NCI-H1092 (cell line): ENCODE results near the gene PAFAH1B2.
"Not testable (repeated sequence)": the region's sequence is repeated elsewhere in the genome, so short reads cannot be mapped to it uniquely, and the experiment has no call there.

Experiments
- DNase-seq: peaks from one replicate; lab custom pipeline; 2025; lab: John Stamatoyannopoulos, UW

PAFAH1B2 gene

DNA sequence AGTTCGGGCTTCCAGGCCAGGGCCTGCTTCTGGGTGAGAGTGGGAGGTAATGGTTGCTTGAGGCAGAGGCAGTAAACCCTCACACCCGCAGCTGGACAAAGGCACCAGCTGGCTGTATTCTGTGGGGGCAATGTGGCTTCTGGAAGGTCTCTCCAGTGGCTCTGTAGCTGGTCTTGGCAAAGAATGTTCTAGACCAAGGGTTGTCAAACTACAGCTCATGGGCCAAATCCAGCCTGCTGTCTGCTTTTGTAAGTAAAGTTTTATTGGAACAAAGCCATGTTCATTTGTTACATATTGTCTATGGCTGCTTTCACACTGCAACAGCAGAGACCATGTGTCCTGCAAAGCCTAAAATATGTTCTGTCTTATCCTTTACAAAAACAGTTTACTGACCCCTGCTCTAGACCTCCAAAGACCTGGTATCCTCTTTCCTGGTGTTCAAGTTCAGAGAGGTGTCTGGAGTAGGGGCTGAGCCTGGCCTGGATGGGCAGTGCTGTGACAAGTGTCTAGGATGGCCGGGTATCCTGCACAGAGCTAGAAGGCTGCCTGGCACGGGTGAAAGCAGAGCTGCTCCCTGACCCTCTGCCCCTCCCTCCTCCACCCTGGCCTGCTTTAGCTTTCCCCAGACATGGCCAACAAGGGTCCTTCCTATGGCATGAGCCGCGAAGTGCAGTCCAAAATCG lies 58.4 kb downstream of the PAFAH1B2 start:
- no peak for DNase-seq

- no peak for DNase-seq
These were observed 59.0 kb downstream of the PAFAH1B2 start for GRCh38 chr11:117203069-117203407.

DNA sequence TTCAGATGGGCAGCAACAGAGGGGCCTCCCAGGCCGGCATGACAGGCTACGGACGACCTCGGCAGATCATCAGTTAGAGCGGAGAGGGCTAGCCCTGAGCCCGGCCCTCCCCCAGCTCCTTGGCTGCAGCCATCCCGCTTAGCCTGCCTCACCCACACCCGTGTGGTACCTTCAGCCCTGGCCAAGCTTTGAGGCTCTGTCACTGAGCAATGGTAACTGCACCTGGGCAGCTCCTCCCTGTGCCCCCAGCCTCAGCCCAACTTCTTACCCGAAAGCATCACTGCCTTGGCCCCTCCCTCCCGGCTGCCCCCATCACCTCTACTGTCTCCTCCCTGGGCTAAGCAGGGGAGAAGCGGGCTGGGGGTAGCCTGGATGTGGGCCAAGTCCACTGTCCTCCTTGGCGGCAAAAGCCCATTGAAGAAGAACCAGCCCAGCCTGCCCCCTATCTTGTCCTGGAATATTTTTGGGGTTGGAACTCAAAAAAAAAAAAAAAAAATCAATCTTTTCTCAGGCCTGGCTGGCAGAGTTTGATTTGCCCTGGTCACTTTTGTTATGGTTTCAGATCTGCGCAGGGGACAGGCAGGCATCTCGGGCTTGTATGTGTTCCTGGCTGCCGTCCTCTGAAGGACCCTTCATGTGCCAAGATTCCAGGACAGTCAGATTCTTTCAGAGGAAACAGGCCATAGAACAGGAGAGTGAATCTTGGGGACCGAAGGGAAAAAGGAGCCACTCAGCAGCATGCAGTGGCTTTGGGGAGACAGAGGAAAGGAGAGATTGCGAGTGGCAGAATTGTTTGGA lies 60.4 kb downstream of the PAFAH1B2 start:
- DNase-seq: no peak

- DNase-seq: no peak
These were observed 61.2 kb downstream of the PAFAH1B2 start for GRCh38 chr11:117205211-117205818.

GRCh38 chr11:117206111-117206510 lies 62.0 kb downstream of the PAFAH1B2 start:
- DNase-seq: not testable (repeated sequence)

DNA sequence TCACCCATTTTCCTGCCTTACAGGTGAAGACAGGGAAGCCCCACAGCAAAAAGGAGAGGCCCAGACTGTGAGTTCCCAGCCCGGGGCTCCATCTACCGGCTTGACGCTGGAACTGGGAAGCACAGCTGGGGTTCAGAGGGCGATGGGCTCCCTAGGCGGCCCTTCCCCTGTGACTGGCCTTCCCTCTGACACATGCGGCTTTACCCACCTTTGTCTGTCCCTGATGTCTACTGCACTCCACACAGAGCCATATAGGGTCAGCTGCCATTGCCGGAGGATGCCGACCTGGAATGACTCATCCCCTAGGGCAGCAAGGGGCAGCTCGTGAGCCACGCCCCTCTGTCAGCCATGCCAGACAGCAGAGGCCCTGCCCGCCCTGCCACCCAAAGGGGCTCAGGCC lies 62.8 kb downstream of the PAFAH1B2 start:
- DNase-seq: not testable (repeated sequence)

DNA sequence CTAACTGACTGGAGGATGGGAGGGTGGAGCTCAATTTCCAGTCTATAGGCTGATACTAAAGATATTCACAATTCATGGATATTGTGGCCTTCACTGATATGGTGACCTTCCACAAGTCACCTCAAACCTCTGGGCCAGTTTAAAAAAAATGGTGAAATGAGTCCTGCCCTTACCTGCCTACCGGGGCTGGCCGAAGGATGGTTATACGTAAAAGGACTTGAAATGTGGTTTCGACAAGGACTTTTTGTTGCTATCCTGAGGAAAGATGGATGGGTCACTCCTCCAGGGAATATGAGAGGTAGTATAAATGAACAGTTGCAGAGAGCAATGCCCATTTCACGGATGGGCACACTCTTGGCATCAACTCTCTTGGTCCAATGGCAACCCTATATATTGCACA lies 63.4 kb downstream of the PAFAH1B2 start:
- not testable (repeated sequence) for DNase-seq

DNA sequence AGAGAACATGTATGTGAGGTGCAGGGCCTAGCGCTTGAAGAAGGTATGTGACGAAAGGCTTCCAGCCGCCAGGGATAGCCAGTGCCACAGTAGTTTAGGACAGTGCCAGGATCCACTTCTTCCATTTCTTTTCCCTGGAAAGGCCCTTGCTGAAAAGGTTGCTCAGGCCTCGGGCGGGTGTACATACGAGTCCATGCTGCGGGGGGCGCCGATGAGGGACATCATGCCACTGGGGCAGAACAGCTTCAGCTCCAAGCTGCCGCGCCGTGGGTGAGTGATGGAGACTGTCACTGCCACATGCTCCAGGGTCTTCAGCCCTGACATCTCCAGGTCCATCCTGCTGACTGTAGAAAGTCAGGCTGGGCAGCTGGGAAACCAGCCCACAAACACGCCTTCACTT lies 64.6 kb downstream of the PAFAH1B2 start:
- DNase-seq: not testable (repeated sequence)

DNA sequence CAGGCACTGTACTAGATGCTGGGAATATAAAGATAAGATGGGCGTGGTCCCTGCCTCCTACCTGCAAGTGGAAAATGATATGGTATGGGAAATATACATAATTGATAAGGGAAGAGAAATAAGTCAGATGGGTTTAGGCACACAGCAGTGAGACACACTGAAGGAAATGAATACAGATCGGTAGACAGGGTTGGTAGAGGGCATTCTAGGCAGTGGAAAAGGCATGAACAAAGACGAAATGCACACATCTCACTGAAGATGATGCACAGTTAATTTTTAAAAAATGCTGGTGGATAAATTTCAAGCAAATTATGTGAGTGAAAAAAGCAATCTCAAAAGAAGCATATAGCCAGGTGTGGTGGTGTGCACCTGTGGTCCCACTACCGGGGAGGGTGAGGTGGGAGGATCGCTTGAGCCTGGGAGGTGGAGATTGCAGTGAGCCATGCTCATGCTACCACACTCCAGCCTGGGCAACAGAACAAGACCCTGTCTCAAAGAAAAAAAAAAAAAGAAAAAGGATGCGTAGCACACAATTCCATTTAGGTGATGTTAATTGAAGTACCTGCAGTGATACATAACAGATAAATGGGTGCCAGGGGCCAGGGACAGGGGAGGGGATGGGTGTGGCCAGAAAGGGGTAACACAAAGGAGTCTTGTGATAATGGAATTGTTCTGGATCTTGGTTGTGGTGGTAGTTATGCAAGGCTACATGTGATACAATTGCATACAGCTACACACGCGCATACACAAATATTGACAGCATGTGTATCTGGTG lies 65.5 kb downstream of the PAFAH1B2 start:
- not testable (repeated sequence) for DNase-seq

DNA sequence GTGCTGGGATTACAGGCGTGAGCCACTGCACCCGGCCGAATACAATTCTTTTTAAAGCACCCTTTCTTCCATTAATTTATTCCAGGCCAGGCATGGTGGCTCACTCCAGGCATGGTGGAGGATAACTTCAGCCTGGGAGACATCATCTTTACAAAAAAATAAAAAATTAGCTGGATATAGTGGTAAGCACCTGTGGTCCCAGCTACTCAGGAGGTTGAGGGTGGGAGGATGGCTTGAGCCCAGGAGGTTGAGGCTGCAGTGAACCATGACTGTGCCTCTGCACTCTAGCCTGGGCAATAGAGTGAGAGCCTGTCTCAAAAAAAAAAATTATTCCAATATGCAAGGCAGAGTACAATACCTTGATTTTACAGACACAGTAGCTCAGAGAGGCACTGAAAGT lies 66.5 kb downstream of the PAFAH1B2 start:
- DNase-seq: no peak

GRCh38 chr11:117212697-117213355 lies 68.7 kb downstream of the PAFAH1B2 start:
- DNase-seq: no peak

GRCh38 chr11:117214404-117215110 lies 70.5 kb downstream of the PAFAH1B2 start:
- no peak for DNase-seq

DNA sequence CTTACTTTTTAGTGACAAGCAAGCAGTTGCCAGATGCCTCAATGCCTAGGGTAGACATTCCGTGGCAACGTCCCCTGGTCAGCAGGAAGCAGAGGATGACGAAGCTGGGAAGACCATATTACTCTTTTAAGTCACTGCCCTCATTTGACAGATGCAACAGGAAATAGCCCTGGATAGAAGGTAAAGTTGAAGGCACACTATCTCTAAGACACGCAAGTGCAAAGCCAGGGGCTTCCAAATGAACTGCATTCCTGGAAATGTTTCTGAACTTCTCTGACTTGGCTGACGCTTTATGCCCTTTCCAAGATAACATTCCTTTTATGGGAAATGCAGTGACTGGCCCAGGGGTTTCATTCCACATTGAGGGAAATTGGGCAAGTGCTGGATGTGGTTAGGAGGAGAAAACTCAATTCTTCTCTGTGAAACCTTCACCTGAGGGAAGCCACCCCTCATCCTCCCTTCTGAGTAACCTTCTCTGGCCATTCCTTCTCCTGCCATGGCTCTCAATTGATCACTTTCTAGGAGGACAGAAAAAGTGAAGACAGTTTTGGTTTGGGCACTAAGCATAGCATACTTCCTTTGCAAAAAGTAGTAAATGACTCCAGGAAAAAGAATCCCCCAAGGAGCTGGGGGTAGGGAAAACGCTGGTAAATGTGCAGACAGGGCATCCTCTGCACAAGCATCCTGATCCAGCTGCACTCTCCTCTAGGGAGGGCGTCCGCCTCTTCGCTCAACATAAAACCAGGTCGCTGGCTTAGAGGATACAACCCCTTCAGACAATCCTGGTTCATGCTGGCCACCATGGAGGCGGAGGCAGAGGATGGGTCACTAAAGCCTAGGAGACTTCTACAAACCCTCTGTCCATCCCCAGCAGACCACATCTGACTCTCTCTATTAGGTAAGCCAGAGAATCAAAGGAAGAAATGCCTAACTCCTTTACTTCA lies 73.3 kb downstream of the PAFAH1B2 start:
- DNase-seq: no peak

DNA sequence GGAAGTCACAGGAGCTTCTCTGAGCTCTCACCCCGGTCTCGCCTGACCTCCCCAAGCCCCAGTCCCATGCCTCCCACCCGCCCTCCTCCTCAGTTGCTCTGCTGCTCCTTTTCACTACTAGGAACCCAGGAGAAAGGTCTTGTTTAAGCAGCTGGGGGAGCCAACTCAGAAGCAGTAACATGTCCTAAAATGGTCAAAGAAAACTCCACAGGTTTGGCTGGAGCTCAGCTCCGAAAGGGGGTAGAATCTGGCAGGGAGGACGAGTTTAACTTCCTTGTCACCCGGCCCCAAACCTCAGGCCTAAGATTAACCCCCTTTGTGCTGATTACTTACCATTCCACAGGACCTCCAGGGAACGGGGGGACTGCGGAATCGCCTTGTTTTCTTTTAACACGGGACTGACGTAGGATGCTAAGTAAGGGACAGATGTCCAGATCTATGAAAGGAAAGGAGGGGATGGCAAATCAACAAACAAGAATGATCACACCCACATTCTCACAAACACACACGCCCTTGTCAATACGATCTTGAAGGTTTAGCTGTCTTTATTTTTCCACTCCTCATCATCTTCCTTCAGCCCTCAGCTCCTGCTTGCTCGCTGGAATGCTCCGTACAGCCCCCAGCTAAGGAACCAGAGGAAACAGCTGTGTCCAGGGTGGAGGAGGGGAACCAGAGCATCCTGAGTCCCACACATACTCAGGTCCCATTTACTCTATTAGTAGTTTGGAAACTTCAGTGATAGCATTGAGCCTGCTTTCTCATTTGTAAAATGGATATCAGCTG lies 74.2 kb downstream of the PAFAH1B2 start:
- DNase-seq: no peak

DNA sequence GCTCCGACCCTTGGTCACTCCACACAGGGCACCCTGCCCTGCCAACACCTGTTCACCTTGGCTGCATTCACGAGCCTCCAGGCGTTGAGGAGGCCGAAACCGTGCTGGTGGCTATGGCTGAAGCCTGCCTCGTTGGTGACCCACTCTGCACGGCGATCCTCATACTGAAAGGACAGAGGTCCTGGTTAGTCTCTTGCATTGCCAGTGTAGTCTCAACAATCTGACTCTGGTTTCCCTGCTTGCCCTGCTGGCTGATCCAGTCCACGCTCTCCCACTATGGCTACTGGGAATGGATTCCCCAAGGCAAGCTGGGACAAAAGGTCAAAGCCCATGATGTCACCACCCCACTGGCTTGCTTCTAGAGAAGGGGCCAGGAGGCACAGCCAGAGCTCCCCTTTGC lies 74.9 kb downstream of the PAFAH1B2 start:
- DNase-seq: no peak

GRCh38 chr11:117219455-117219854 lies 75.4 kb downstream of the PAFAH1B2 start:
- DNase-seq: no peak

DNA sequence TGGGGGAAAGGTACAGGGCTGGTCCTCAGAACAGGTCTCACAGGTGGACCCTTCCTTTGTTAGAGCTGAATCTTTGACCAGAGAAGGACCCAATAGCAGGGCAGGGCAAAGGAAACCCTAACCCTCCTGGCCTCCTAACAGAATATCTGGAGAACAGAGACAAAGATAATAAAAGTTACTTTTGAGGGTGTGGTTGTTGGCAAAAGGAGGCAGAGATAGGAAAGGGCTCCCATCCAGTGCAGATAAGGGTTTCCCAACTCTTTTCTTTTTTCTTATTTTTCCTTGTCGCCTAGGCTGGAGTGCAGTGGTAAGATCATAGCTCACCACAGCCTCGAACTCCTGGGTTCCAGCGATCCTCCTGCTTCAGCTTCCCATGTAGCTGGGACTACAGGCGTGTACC lies 75.9 kb downstream of the PAFAH1B2 start:
- no peak for DNase-seq

- no peak for DNase-seq
These were observed 76.5 kb downstream of the PAFAH1B2 start for GRCh38 chr11:117220568-117220967.
